ENCODE measurements around the gene MALAT1. TPM values are rescaled to one million over a fixed set of nuclear protein-coding genes. Genes with fewer than 3 reads are reported as not detected.

Gene MALAT1
- polyA plus RNA-seq, 1 experiment = 924 TPM

DNA sequence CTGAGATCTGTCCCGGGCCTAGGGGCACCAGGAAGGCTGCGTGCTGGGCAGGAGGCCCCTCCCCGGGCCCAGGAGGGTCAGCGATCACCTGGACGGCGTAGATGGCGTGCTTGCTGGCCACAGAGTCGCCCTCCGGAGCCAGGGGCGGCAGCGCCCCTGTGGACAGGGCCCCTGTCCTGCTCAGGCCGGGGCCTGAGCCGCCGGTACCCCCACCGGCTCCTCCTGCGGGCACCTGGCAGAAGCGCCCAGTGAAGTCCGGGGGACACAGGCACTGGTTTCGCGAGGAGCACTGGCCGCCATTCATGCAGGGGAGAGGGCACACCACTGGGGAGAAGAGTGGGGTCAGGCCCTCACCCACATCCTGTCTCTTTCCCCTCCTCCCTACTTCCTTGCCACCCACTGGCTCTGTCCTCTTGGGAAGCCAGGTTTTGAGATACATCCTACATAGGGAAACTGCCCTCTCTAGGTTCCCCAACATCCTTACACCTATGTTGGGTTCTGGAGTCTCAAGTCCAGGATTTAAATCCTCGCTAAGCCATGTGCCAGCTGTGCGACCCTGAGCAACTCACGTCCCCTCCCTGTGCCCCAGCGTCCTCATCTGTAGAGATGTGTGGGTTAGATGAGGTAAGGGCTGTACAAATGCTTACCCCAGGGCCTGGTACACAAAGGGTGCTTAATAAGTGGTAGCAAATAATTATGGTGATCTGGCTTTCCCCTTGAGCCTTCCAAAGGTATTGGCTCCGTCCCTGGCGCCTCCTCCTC is 55.4 kb downstream of the MALAT1 start:
- Histone ChIP-seq H3K27me3 (ENCODE audit: control insufficient read depth, insufficient read depth, low read length) (no peaks in the 10 kb centered on the region), H3K4me3 (ENCODE audit: low read depth, low read length) (no peak overlapping the region), H3K36me3 (ENCODE audit: control insufficient read depth, insufficient read depth, low read length) (peaks cover 30% of the 10 kb centered on the region)
- ChIA-PET POLR2A (no interaction called here), CTCF (interaction anchor here (1.0 to 3.4 kb wide), 3 partner anchors 13 to 19 kb away, joined by 6 to 26 read pairs (median 25); partner anchors contain the start of gene FAM89B)
- TF ChIP-seq, protein P1, sequence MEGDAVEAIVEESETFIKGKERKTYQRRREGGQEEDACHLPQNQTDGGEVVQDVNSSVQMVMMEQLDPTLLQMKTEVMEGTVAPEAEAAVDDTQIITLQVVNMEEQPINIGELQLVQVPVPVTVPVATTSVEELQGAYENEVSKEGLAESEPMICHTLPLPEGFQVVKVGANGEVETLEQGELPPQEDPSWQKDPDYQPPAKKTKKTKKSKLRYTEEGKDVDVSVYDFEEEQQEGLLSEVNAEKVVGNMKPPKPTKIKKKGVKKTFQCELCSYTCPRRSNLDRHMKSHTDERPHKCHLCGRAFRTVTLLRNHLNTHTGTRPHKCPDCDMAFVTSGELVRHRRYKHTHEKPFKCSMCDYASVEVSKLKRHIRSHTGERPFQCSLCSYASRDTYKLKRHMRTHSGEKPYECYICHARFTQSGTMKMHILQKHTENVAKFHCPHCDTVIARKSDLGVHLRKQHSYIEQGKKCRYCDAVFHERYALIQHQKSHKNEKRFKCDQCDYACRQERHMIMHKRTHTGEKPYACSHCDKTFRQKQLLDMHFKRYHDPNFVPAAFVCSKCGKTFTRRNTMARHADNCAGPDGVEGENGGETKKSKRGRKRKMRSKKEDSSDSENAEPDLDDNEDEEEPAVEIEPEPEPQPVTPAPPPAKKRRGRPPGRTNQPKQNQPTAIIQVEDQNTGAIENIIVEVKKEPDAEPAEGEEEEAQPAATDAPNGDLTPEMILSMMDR (IDR thresholded peaks at IDR 0.05; ENCODE audit: insufficient read depth, low read depth, low read length) = no peak
- no peak for DNase-seq (ENCODE audit: low read depth)

GRCh38 chr11:65554842-65555430 is 56.1 kb downstream of the MALAT1 start:
- POLR2A ChIA-PET = interaction anchor here (0.6 kb wide), 1 partner anchor 21 kb away, joined by 3 read pairs; the partner anchor contains the start of gene EHBP1L1
- Histone ChIP-seq H3K36me3 (ENCODE audit: control insufficient read depth, insufficient read depth, low read length) (peaks cover 29% of the 10 kb centered on the region), H3K4me3 (ENCODE audit: low read depth, low read length) (peak overlapping the region; percentile 12; the same call in 1 of the 2 replicates), H3K27me3 (ENCODE audit: control insufficient read depth, insufficient read depth, low read length) (no peaks in the 10 kb centered on the region)
- no peak for DNase-seq (ENCODE audit: low read depth)
- TF ChIP-seq, protein P1 (IDR thresholded peaks at IDR 0.05; ENCODE audit: insufficient read depth, low read depth, low read length) = no peak
- CTCF ChIA-PET = interaction anchor here (0.6 to 3.4 kb wide), 4 partner anchors 14 to 55 kb away, joined by 3 to 26 read pairs (median 6); partner anchors contain the start of gene FAM89B

DNA sequence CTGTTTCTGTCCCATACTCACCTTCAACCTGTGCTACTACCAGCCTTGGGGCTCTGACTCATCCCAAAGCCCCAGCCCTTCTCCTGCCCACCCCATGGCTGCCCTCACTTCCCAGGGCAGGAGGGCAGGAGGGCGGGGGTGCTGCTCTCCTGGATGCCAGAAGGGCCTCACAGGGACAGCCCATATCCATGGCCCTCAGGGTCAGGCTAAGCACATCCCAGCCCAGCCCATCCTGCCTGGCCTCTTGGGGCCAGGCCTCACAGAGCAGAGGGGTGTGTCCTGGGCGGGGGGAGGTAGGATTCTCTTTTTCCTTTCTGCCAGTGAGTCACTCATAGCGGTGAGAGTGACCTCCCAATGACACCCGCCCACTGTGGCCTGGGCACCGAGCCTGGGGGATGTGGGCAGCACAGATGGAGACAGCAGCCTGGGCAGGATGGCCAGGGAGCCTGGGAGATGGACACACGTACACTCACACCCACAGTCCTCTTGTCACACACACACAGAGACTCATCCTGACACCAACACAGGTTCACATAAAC is 56.9 kb downstream of the MALAT1 start:
- POLR2A ChIA-PET = interaction anchor here (0.6 kb wide), 1 partner anchor 20 kb away, joined by 3 read pairs; the partner anchor contains the start of gene EHBP1L1
- H3K4me3 ChIP-seq (ENCODE audit: low read depth, low read length) = peak overlapping the region; percentile 12

More for the DNA sequence above, 56.9 kb downstream of the MALAT1 start:
- TF ChIP-seq, protein P1 (IDR thresholded peaks at IDR 0.05; ENCODE audit: insufficient read depth, low read depth, low read length) = no peak
- DNase-seq (ENCODE audit: low read depth) = peak; percentile 80
- Histone ChIP-seq H3K27me3 (ENCODE audit: control insufficient read depth, insufficient read depth, low read length) (no peaks in the 10 kb centered on the region), H3K36me3 (ENCODE audit: control insufficient read depth, insufficient read depth, low read length) (peaks cover 27% of the 10 kb centered on the region)
- CTCF ChIA-PET = interaction anchor here (0.6 to 3.4 kb wide), 4 partner anchors 15 to 56 kb away, joined by 3 to 26 read pairs (median 6); partner anchors contain the start of gene FAM89B

Small RNA genes lying within 50 kb of the gene (small RNA-seq; reads per million reads assigned to genes)
- gene RF01684 (ENCODE audit: insufficient read length, low read depth, low replicate concordance) = not detected

Other genes starting within 250 kb of the MALAT1 start
- 11.8 and 14.5 TPM in 2 replicates for gene POLA2, start 237.1 kb upstream of the MALAT1 start, polyA plus RNA-seq (2011; rRNA removed)
- 11.7 and 23.2 TPM in 2 replicates for gene CDC42EP2, start 184.2 kb upstream of the MALAT1 start, polyA plus RNA-seq (2011; rRNA removed)
- gene DPF2, start 165.2 kb upstream of the MALAT1 start, polyA plus RNA-seq (2011; rRNA removed) = 29.5 and 45.2 TPM in 2 replicates
- gene TIGD3, start 144.3 kb upstream of the MALAT1 start, polyA plus RNA-seq (2011; rRNA removed) = 0.04 and 0.06 TPM in 2 replicates
- gene SLC25A45, start 116.4 kb upstream of the MALAT1 start, polyA plus RNA-seq (2011; rRNA removed) = 1.1 and 2.1 TPM in 2 replicates
- gene FRMD8, start 112.4 kb upstream of the MALAT1 start, polyA plus RNA-seq (2011; rRNA removed) = 15.0 and 21.6 TPM in 2 replicates
- gene NEAT1, start 76.2 kb upstream of the MALAT1 start, polyA plus RNA-seq (2011; rRNA removed) = 59.2 and 87.2 TPM in 2 replicates
- gene SCYL1, start 26.0 kb downstream of the MALAT1 start, polyA plus RNA-seq (2011; rRNA removed) = 81.7 and 134 TPM in 2 replicates
- 37.9 and 77.7 TPM in 2 replicates for gene LTBP3, start 59.3 kb downstream of the MALAT1 start, polyA plus RNA-seq (2011; rRNA removed)
- gene ZNRD2, start 71.4 kb downstream of the MALAT1 start, polyA plus RNA-seq (2011; rRNA removed) = 48.7 and 73.3 TPM in 2 replicates
- gene FAM89B, start 73.5 kb downstream of the MALAT1 start, polyA plus RNA-seq (2011; rRNA removed) = 38.2 and 56.9 TPM in 2 replicates
- gene EHBP1L1, start 77.0 kb downstream of the MALAT1 start, polyA plus RNA-seq (2011; rRNA removed) = 17.9 and 30.9 TPM in 2 replicates
- 0.06 and 0.07 TPM in 2 replicates for gene KCNK7, start 96.8 kb downstream of the MALAT1 start, polyA plus RNA-seq (2011; rRNA removed)
- 11.7 and 18.1 TPM in 2 replicates for gene MAP3K11, start 115.2 kb downstream of the MALAT1 start, polyA plus RNA-seq (2011; rRNA removed)
- 9.8 and 19.7 TPM in 2 replicates for gene PCNX3, start 116.7 kb downstream of the MALAT1 start, polyA plus RNA-seq (2011; rRNA removed)
- 13.4 and 21.6 TPM in 2 replicates for gene SIPA1, start 139.1 kb downstream of the MALAT1 start, polyA plus RNA-seq (2011; rRNA removed)
- gene RELA, start 163.9 kb downstream of the MALAT1 start, polyA plus RNA-seq (2011; rRNA removed) = 27.6 and 46.2 TPM in 2 replicates
- 31.4 and 50.9 TPM in 2 replicates for gene KAT5, start 213.2 kb downstream of the MALAT1 start, polyA plus RNA-seq (2011; rRNA removed)
- 28.0 and 33.9 TPM in 2 replicates for gene RNASEH2C, start 221.8 kb downstream of the MALAT1 start, polyA plus RNA-seq (2011; rRNA removed)